Ammon's horn (tissue), 1 donor: ENCODE measurements around the gene SIRT7.

Experiments
- DNase-seq: peaks from one replicate; pipeline ENCODE4 v3.0.0-alpha.2; 2016; ENCODE audit warnings: low spot score

The SIRT7 gene

GRCh38 chr17:81904600-81905423 is 13.2 kb downstream of the SIRT7 start:
- DNase-seq, result no peak

GRCh38 chr17:81903896-81904599 is 13.9 kb downstream of the SIRT7 start:
- DNase-seq, result no peak

- no peak for DNase-seq
Measured at GRCh38 chr17:81903415-81903831, 14.6 kb downstream of the SIRT7 start.

GRCh38 chr17:81902653-81903414 is 15.1 kb downstream of the SIRT7 start:
- DNase-seq, result no peak

- DNase-seq, result no peak
Measured at GRCh38 chr17:81902023-81902652, 15.8 kb downstream of the SIRT7 start, which contains the start of gene NPB. NPB (plus strand) TSS chr17:81902238; CDS start chr17:81902278, 40 bp downstream.

DNA sequence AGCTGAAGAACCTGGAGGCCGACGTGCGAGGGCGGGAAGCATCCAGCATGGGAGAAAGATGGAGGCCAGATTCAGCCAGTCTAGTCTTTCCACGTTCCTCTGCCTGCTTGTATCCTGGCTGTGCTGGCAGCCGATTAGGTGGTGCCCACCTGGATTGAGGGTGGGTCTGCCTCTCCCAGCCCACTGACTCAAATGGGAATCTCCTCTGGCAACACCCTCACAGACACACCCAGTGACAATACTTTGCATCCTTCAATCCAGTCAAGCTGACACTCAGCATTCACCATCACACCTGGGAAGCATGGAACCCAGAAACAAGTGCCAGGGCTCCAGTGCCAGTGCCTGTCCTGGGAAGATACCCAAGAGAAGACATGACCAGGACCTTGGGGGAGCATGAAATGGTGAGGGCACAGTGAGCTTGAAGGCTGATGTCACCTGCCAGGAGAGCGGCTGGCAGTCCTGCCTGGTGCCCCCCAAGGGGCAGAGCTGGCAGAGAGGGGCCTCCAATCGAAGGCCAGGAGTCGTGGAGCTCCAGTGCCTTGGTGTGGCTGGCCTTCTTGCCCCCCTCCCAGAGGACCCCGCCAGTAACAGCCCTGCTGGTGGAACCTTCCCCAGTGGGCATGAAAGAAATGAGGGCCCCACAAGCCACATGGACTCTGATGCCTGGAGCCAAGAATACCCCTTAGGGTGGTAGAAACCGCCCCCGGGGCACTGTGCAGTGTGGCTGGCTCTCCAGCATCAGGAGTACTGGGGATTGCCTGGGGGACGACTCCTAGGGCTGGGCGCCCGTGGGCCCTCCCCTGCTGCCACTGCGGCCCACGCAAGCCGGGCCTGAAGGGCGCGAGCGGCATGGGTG is 16.6 kb downstream of the SIRT7 start:
- no peak for DNase-seq

DNA sequence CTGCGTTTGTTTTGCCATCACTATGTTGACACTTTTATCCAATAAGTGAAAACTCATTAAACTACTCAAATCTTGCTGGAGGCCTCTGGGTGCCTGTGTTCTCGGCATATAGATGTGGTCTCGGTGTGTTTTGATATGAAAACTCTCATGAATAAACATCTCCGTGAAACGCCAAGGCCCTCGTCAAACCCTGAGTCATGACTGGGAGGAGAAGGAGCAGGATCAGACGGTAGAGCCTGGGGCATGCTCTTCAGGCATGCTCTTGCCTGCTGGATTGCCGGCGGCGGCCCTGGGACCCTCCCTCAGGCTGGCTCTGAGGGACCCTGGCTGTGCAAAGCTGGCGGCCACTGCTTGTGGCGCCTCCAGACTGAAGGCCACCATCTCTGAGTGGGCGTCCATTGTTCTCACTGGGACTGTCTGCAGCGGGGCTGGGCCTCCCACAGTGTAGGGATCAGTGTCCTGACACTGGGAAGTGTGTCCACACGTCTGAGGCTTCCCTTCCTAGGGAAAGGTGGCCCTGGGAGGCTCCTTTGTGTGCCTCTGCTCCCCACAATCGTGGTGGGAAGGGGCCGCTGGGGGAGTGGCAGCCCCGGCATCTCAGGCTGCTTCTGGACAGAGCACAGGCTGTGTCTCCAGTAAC is 17.7 kb downstream of the SIRT7 start:
- DNase-seq, result no peak

- DNase-seq, result no peak
Measured at GRCh38 chr17:81899514-81900166, 18.3 kb downstream of the SIRT7 start.

DNA sequence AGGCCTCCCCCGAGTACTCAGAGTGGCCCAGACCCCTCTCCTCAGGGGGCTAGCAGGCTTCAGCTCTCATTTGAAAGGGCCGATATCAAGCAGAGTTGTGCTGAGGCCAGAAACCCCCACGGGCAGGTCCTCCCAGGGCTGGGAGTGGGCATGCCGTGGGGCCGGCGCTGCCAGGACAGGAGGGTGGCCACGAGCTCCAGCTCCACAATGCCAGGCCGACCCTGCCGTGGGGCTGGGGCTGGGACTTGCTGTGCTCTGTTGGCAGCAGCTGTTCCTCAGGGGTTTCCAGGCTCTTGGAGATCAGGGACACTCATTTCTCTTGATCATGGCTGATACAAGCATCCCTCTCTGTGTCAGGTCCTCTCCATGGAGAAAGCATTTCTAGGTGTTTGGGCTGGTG is 19.1 kb downstream of the SIRT7 start:
- DNase-seq, result no peak

- peak; percentile 48 for DNase-seq
Measured at GRCh38 chr17:81898029-81898866, 19.7 kb downstream of the SIRT7 start.

DNA sequence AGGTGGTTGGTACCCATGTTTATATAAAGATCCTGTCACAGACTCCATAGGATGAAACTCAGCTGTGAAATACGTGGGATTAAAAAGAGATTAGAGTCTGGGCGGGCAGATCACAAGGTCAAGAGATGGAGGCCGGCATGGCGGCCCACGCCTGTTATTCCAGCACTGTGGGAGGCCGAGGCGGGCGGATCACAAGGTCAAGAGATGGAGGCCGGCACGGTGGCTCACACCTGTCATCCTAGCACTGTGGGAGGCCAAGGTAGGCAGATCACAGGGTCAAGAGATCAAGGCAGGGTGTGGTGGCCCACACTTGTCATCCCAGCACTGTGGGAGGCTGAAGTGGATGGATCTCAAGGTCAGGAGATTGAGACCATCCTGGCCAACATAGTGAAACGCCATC is 22.6 kb downstream of the SIRT7 start:
- no peak for DNase-seq

GRCh38 chr17:81891303-81891552 is 26.7 kb downstream of the SIRT7 start:
- DNase-seq, result no peak

- peak; percentile 1 for DNase-seq
Measured at GRCh38 chr17:81890447-81891302, 27.3 kb downstream of the SIRT7 start.

DNA sequence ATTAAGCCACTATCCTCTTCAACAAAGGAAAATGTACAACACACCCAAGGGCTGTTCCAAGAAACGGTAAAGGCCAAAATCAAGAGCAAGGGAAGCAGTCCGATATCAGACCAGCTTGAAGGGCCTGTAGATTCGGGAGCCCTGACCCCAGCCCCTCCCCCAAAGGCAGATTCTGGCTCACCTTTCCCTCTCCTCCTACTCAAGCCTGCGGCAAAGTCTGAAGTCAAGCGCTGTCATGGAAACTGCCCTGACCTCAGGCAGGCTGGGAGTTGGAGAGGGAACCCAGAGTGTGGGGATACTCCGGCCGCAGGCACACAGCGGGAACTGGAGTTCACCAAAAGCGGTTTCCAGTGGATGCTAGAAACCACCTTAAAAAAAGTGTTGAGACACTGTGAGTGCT is 28.4 kb downstream of the SIRT7 start:
- DNase-seq, result no peak

- peak; percentile 1 for DNase-seq
Measured at GRCh38 chr17:81888988-81889595, 28.9 kb downstream of the SIRT7 start.

- DNase-seq, result no peak
Measured at GRCh38 chr17:81888105-81888987, 29.6 kb downstream of the SIRT7 start.
